Bronchial epithelial cell (primary cell): Measurements from ENCODE around the gene ZNF32. TPM values are rescaled to one million over a fixed set of nuclear protein-coding genes. Genes with fewer than 3 reads are reported as not detected.

Experiments used
- DNase-seq: peaks from one replicate; pipeline ENCODE4 v3.0.0-alpha.2; 2010; ENCODE audit warnings: low read depth
- FAIRE-seq: peaks from 2 replicates; lab custom pipeline; 2011; peaks lifted over from hg19 to GRCh38; lab: Jason Lieb, UNC
- H3K27me3 ChIP-seq: 2 replicates; pipeline ENCODE4 v1.5.1; 2011; ENCODE audit warnings: low read length; ENCODE audit not compliant: control insufficient read depth, insufficient read depth
- H3K36me3 ChIP-seq: 2 replicates; pipeline ENCODE4 v1.5.1; 2011; ENCODE audit warnings: low read length; ENCODE audit not compliant: control insufficient read depth, insufficient read depth
- H3K4me3 ChIP-seq: 2 replicates; pipeline ENCODE4 v1.5.1; 2011; ENCODE audit warnings: mild to moderate bottlenecking, low read depth, low read length, control low read depth
- CTCF ChIP-seq: IDR thresholded peaks from 2 replicates; pipeline ENCODE4 v1.5.1; 2011; ENCODE audit warnings: mild to moderate bottlenecking, moderate library complexity, low read length, control low read depth, inconsistent platforms; ENCODE audit not compliant: insufficient read depth, severe bottlenecking
- total RNA-seq: library from RNA; depleted of rRNA; stranded (reverse); fragments of >200 nt; gene quantifications from 2 replicates; pipeline ENCODE4 v1.2.1, GENCODE V29; 2014

ZNF32 gene
- total RNA-seq, 1 donor from 2014 or later: 20.5 TPM

GRCh38 chr10:43694526-43694925, 45.8 kb upstream of the ZNF32 start:
- TF ChIP-seq CTCF: no peak
- no peaks in the 10 kb centered on the region for H3K27me3 ChIP-seq
- H3K36me3 ChIP-seq: no peaks in the 10 kb centered on the region
- no peak overlapping the region for H3K4me3 ChIP-seq
- FAIRE-seq (no peak), DNase-seq (no peak)

GRCh38 chr10:43693602-43694001, 44.9 kb upstream of the ZNF32 start:
- FAIRE-seq (no peak), DNase-seq (no peak)
- TF ChIP-seq CTCF: no peak
- no peaks in the 10 kb centered on the region for H3K27me3 ChIP-seq
- H3K36me3 ChIP-seq: no peaks in the 10 kb centered on the region
- no peak overlapping the region for H3K4me3 ChIP-seq

- FAIRE-seq (no peak), DNase-seq (no peak)
- H3K4me3 ChIP-seq: no peak overlapping the region
- no peaks in the 10 kb centered on the region for H3K36me3 ChIP-seq
- no peaks in the 10 kb centered on the region for H3K27me3 ChIP-seq
- no peak for TF ChIP-seq CTCF
Observed at GRCh38 chr10:43692051-43692825, 43.6 kb upstream of the ZNF32 start.

GRCh38 chr10:43691485-43691884, 42.8 kb upstream of the ZNF32 start:
- FAIRE-seq: no peak
- DNase-seq: no peak
- no peaks in the 10 kb centered on the region for H3K27me3 ChIP-seq
- no peaks in the 10 kb centered on the region for H3K36me3 ChIP-seq
- no peak overlapping the region for H3K4me3 ChIP-seq
- TF ChIP-seq CTCF: no peak

- no peaks in the 10 kb centered on the region for H3K36me3 ChIP-seq
- H3K27me3 ChIP-seq: no peaks in the 10 kb centered on the region
- H3K4me3 ChIP-seq: peak overlapping the region; percentile 52
- TF ChIP-seq CTCF: peak; percentile 89
- peak; percentile 36 for DNase-seq
- no peak for FAIRE-seq
Observed at GRCh38 chr10:43689955-43690771, 41.5 kb upstream of the ZNF32 start.
